GM18951 (cell line): ENCODE measurements around the gene GALNT3.

Experiments
- POLR2A ChIP-seq: IDR thresholded peaks from 4 replicates; pipeline ENCODE4 v1.6.1; 2011; ENCODE audit warnings: mild to moderate bottlenecking; ENCODE audit not compliant: insufficient read length, insufficient read depth; ENCODE audit errors: extremely low read depth
- in situ Hi-C: fragments of 300-500 bp; cut with MboI; formaldehyde crosslinking; loops from one replicate; pipeline ENCODE4 v1.12.0; 2022; ENCODE audit warnings: low sequenced_read_pairs, mixed read lengths, inconsistent platforms; ENCODE audit not compliant: unreplicated experiment

Gene GALNT3

GRCh38 chr2:165791421-165792103 lies 2.5 kb downstream of the GALNT3 start:
- in situ Hi-C loops, result no loop called here
- no peak for TF ChIP-seq POLR2A

- no peak for TF ChIP-seq POLR2A
- in situ Hi-C loops, result no loop called here
Observed at GRCh38 chr2:165790466-165790865, 3.6 kb downstream of the GALNT3 start.

- no peak for TF ChIP-seq POLR2A
- in situ Hi-C loops, result no loop called here
Observed at GRCh38 chr2:165787334-165787733, 6.7 kb downstream of the GALNT3 start.

- no peak for TF ChIP-seq POLR2A
- in situ Hi-C loops, result no loop called here
Observed at GRCh38 chr2:165779706-165780105, 14.3 kb downstream of the GALNT3 start.

GRCh38 chr2:165778653-165779451 lies 15.2 kb downstream of the GALNT3 start:
- in situ Hi-C loops, result no loop called here

GRCh38 chr2:165778187-165778556 lies 15.9 kb downstream of the GALNT3 start:
- no peak for TF ChIP-seq POLR2A
- in situ Hi-C loops, result no loop called here

More at GRCh38 chr2:165778653-165779451, 15.2 kb downstream of the GALNT3 start:
- TF ChIP-seq POLR2A, result no peak

- TF ChIP-seq POLR2A, result no peak
- in situ Hi-C loops, result no loop called here
Observed at GRCh38 chr2:165777522-165778186, 16.4 kb downstream of the GALNT3 start.

- in situ Hi-C loops, result no loop called here
- no peak for TF ChIP-seq POLR2A
Observed at GRCh38 chr2:165776796-165777195, 17.3 kb downstream of the GALNT3 start.

GRCh38 chr2:165776013-165776412 lies 18.0 kb downstream of the GALNT3 start:
- in situ Hi-C loops, result no loop called here
- no peak for TF ChIP-seq POLR2A

GRCh38 chr2:165773684-165774083 lies 20.4 kb downstream of the GALNT3 start:
- no peak for TF ChIP-seq POLR2A
- in situ Hi-C loops, result no loop called here

GRCh38 chr2:165772183-165772582 lies 21.9 kb downstream of the GALNT3 start:
- TF ChIP-seq POLR2A, result no peak
- in situ Hi-C loops, result no loop called here

GRCh38 chr2:165766326-165766927 lies 27.6 kb downstream of the GALNT3 start:
- no peak for TF ChIP-seq POLR2A
- in situ Hi-C loops, result no loop called here

- in situ Hi-C loops, result no loop called here
- no peak for TF ChIP-seq POLR2A
Observed at GRCh38 chr2:165762723-165763122, 31.3 kb downstream of the GALNT3 start.
